CD14-positive monocyte (primary cell): Measurements from ENCODE around the gene CASS4. TPM values are rescaled to one million over a fixed set of nuclear protein-coding genes. Genes with fewer than 3 reads are reported as not detected.

ENCODE experiments used
- DNase-seq, 3 donors: peaks; one replicate each; pipeline ENCODE4 v3.0.0-alpha.2; 2011 to 2022
- H2AFZ ChIP-seq: 2 replicates; pipeline ENCODE4 v1.6.0; 2012; ENCODE audit warnings: mild to moderate bottlenecking, low read depth, low read length, inconsistent platforms; ENCODE audit not compliant: insufficient read depth, poor library complexity, severe bottlenecking
- H3K27ac ChIP-seq, 2 donors: 1 replicate in 1 of 2; 2 replicates in 1 of 2; pipeline ENCODE4 v1.5.1; 2012 to 2013; ENCODE audit warnings: low read length in 2 of 2, control low read depth in 1 of 2, inconsistent platforms in 1 of 2, low read depth in 1 of 2, mild to moderate bottlenecking in 1 of 2
- H3K27me3 ChIP-seq, 2 donors: one replicate each; pipeline versions ENCODE4 v1.6.0 to v1.6.1; 2011 to 2013; ENCODE audit warnings: low read length in 2 of 2; ENCODE audit not compliant: control insufficient read depth in 2 of 2, insufficient read depth in 2 of 2
- H3K36me3 ChIP-seq, 2 donors: replicated peaks in 1 of 2; 1 replicate in 1 of 2; 2 replicates in 1 of 2; pipeline versions ENCODE4 v1.5.1 to v1.6.1; 2012 to 2013; ENCODE audit warnings: low read length in 2 of 2, control low read depth in 1 of 2, inconsistent platforms in 1 of 2, mild to moderate bottlenecking in 1 of 2; ENCODE audit not compliant: insufficient read depth in 2 of 2, control insufficient read depth in 1 of 2
- H3K4me1 ChIP-seq, 2 donors: 1 replicate in 1 of 2; 2 replicates in 1 of 2; pipeline versions ENCODE4 v1.5.1 to v1.6.1; 2012 to 2013; ENCODE audit warnings: low read length in 2 of 2, control low read depth in 1 of 2, inconsistent platforms in 1 of 2, mild to moderate bottlenecking in 1 of 2, moderate library complexity in 1 of 2; ENCODE audit not compliant: insufficient read depth in 2 of 2, control insufficient read depth in 1 of 2
- H3K4me2 ChIP-seq: replicated peaks from 2 replicates; pipeline ENCODE3; 2012; ENCODE audit warnings: low read length, moderate library complexity, mild to moderate bottlenecking; ENCODE audit not compliant: poor library complexity, severe bottlenecking; ENCODE audit errors: extremely low read depth
- H3K4me3 ChIP-seq, 3 experiments: fragments of 200-600 bp in 1 of 3; sonication (generic) in 1 of 3; replicated peaks in 1 of 3; 1 replicate in 2 of 3; 2 replicates in 1 of 3; pipeline ENCODE4 v1.5.1; 2011 to 2013; ENCODE audit warnings: low read length in 3 of 3, mild to moderate bottlenecking in 3 of 3, control low read depth in 2 of 3, low read depth in 2 of 3, inconsistent platforms in 1 of 3, moderate library complexity in 1 of 3
- H3K79me2 ChIP-seq: 2 replicates; pipeline ENCODE4 v1.6.0; 2012; ENCODE audit warnings: mild to moderate bottlenecking, control low read depth, inconsistent platforms, low read length, moderate library complexity; ENCODE audit not compliant: insufficient read depth
- H3K9ac ChIP-seq: 2 replicates; pipeline ENCODE4 v1.6.0; 2017; ENCODE audit warnings: low read length, mild to moderate bottlenecking; ENCODE audit not compliant: insufficient read depth, poor library complexity, severe bottlenecking
- H3K9me3 ChIP-seq, 2 donors: replicated peaks in 1 of 2; 1 replicate in 1 of 2; 2 replicates in 1 of 2; pipeline versions ENCODE4 v1.5.1 to v1.6.1; 2012 to 2013; ENCODE audit warnings: low read length in 2 of 2, control low read depth in 1 of 2; ENCODE audit not compliant: control insufficient read depth in 1 of 2, insufficient read depth in 1 of 2
- H4K20me1 ChIP-seq: 2 replicates; pipeline ENCODE4 v1.6.0; 2012; ENCODE audit warnings: mild to moderate bottlenecking, low read length, control low read depth, moderate library complexity; ENCODE audit not compliant: insufficient read depth
- H3K27ac Mint-ChIP-seq, 7 donors: one replicate each; pipeline ENCODE4 v1.8.0; 2020; ENCODE audit warnings: mild to moderate bottlenecking in 7 of 7, mixed read lengths in 7 of 7, moderate library complexity in 6 of 7, inconsistent platforms in 2 of 7
- H3K27me3 Mint-ChIP-seq, 3 donors: one replicate each; pipeline ENCODE4 v1.8.0; 2021 to 2022; ENCODE audit warnings: low read depth in 3 of 3, mild to moderate bottlenecking in 3 of 3, mixed read lengths in 3 of 3, moderate library complexity in 3 of 3, inconsistent platforms in 1 of 3
- H3K36me3 Mint-ChIP-seq, 2 donors: one replicate each; pipeline ENCODE4 v1.8.0; 2020; ENCODE audit warnings: mixed read lengths in 2 of 2, inconsistent platforms in 1 of 2, mild to moderate bottlenecking in 1 of 2
- H3K4me1 Mint-ChIP-seq: one replicate; pipeline ENCODE4 v1.8.0; 2020; ENCODE audit warnings: mild to moderate bottlenecking, mixed read lengths
- H3K4me3 Mint-ChIP-seq, 2 donors: one replicate each; pipeline ENCODE4 v1.8.0; 2020; ENCODE audit warnings: mild to moderate bottlenecking in 2 of 2, mixed read lengths in 2 of 2, moderate library complexity in 1 of 2
- H3K9me3 Mint-ChIP-seq, 7 donors: one replicate each; pipeline ENCODE4 v1.8.0; 2020 to 2022; ENCODE audit warnings: mixed read lengths in 7 of 7, mild to moderate bottlenecking in 6 of 7, moderate library complexity in 6 of 7, inconsistent platforms in 2 of 7
- WGBS: methylation state at CpG from one replicate; pipeline ENCODE4 v1.1.5; 2013; ENCODE audit warnings: missing lambda C conversion rate; ENCODE audit not compliant: insufficient coverage; 5-methylcytosine and 5-hydroxymethylcytosine counted together
- intact Hi-C, 2 donors: fragments of 100-400 bp; cut with micrococcal nuclease; formaldehyde crosslinking; loops; one replicate each; pipeline versions ENCODE4 v1.15.0 to v1.15.1; 2023
- polyA minus RNA-seq: library from RNA; depleted of rRNA, polyadenylated mRNA; stranded (reverse); fragments of >200 nt; gene quantifications from 2 replicates; pipeline ENCODE4 v1.2.3, GENCODE V29; 2012
- polyA plus RNA-seq, 3 donors: library from polyadenylated mRNA; depleted of rRNA in 1 of 3; unstranded in 2 of 3; stranded (reverse) in 1 of 3; fragments of 300-500 nt in 2 of 3; fragments of >200 nt in 1 of 3; fragmentation: Illumina TruSeq in 2 of 3; gene quantifications; 1 replicate in 2 of 3; 2 replicates in 1 of 3; pipeline ENCODE4 v1.2.3, GENCODE V29; 2012 to 2021
- total RNA-seq, 12 experiments: library from RNA in 1 of 12; stranded (reverse) in 1 of 12; fragments of 120-200 nt in 1 of 12; gene quantifications; one replicate each; pipeline ENCODE4 v1.2.4 and lab custom pipeline; 2013 to 2026; ENCODE audit warnings: mixed read lengths in 6 of 12, inconsistent platforms in 1 of 12
- TF ChIP-seq, protein P1 (sequence below): fragments of 200-600 bp; IDR thresholded peaks from one replicate; pipeline ENCODE4 v1.8.0; 2022; ENCODE audit warnings: antibody characterized with exemption, mild to moderate bottlenecking

CASS4 gene, protein sequence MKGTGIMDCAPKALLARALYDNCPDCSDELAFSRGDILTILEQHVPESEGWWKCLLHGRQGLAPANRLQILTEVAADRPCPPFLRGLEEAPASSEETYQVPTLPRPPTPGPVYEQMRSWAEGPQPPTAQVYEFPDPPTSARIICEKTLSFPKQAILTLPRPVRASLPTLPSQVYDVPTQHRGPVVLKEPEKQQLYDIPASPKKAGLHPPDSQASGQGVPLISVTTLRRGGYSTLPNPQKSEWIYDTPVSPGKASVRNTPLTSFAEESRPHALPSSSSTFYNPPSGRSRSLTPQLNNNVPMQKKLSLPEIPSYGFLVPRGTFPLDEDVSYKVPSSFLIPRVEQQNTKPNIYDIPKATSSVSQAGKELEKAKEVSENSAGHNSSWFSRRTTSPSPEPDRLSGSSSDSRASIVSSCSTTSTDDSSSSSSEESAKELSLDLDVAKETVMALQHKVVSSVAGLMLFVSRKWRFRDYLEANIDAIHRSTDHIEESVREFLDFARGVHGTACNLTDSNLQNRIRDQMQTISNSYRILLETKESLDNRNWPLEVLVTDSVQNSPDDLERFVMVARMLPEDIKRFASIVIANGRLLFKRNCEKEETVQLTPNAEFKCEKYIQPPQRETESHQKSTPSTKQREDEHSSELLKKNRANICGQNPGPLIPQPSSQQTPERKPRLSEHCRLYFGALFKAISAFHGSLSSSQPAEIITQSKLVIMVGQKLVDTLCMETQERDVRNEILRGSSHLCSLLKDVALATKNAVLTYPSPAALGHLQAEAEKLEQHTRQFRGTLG
- 8.7 TPM for total RNA-seq (2013)
- 1 to 10 TPM; 1.9 to 7.4 (median 6.1) TPM for polyA plus RNA-seq
- polyA minus RNA-seq = 6.4 and 7.8 TPM in 2 replicates
- 0.64 to 39.4 (median 8.1) reads per million in 11 experiments for total RNA-seq (lab: John Stamatoyannopoulos, UW)

DNA sequence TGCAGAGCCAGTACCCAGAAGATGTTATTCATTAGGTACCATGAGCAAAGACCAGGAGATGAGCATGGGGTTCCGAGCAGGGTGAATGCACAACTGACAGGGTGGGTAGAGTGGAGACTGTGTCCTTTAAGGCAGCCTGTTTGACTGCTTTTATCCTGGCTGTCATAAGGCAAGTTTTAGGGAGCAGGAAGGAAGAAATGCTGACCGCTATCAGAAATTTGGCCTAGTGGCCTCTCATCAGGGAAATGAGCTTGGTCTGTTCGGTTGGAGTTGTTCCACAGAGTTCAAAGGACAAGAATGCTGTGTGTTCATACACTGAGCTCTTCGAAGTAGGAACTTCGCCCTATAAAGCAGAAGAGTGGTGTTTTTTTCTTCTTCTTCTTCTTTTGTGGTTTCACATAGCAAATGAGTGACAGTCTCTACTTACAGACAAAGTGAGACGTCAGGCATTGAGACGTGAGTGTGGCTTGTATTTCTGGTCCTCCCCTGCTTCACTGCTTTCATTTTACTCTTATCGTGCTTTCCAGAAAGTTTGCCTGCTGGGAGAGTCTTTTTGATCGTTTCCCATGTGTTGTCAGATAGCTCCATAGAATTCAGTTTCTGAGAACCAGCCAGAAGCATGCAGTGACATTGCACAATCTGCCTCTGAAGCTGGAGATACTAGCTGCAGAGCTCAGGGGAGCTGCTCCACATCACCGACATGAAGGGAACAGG, at the start of gene CASS4:
CASS4 (plus strand) TSS at position 502 of the 714 bp plus-strand sequence; CDS start at position 701, 199 bp downstream.
- peak within 1 kb of the TSS; percentile 41 for H3K9ac ChIP-seq
- DNase-seq = peak; percentile 72 to 85 (median 76)

More for the DNA sequence above, at the start of gene CASS4:
- H3K27me3 ChIP-seq = no peaks in the 10 kb centered on the region
- Mint-ChIP-seq H3K9me3 (peaks cover 0 to 4% (median 0%) of the 10 kb centered on the region in 7 donors), H3K36me3 (peaks cover 21 to 35% of the 10 kb centered on the region in 2 donors), H3K4me1 (peaks cover 57% of the 10 kb centered on the region), H3K4me3 (peak within 1 kb of the TSS; percentile 83 to 90), H3K27me3 (peaks cover 0 to 4% (median 0%) of the 10 kb centered on the region in 3 donors), H3K27ac (peak within 1 kb of the TSS; percentile 96 to 99 (median 98))
- H2AFZ ChIP-seq = peak within 1 kb of the TSS; percentile 56
- intact Hi-C loops = no loop called here
- H3K36me3 ChIP-seq = peaks cover 10 to 14% of the 10 kb centered on the region in 2 donors
- peak within 1 kb of the TSS; percentile 81 for H3K4me2 ChIP-seq
- H4K20me1 ChIP-seq = no peaks in the 10 kb centered on the region
- peaks cover 25% of the 10 kb centered on the region for H3K79me2 ChIP-seq
- TF ChIP-seq, protein P1, sequence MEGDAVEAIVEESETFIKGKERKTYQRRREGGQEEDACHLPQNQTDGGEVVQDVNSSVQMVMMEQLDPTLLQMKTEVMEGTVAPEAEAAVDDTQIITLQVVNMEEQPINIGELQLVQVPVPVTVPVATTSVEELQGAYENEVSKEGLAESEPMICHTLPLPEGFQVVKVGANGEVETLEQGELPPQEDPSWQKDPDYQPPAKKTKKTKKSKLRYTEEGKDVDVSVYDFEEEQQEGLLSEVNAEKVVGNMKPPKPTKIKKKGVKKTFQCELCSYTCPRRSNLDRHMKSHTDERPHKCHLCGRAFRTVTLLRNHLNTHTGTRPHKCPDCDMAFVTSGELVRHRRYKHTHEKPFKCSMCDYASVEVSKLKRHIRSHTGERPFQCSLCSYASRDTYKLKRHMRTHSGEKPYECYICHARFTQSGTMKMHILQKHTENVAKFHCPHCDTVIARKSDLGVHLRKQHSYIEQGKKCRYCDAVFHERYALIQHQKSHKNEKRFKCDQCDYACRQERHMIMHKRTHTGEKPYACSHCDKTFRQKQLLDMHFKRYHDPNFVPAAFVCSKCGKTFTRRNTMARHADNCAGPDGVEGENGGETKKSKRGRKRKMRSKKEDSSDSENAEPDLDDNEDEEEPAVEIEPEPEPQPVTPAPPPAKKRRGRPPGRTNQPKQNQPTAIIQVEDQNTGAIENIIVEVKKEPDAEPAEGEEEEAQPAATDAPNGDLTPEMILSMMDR = no peak
- peaks cover 0 to 4% of the 10 kb centered on the region in 2 donors for H3K9me3 ChIP-seq
- 5% methylated on average over 5 of the region's 10 CpGs for whole genome bisulfite sequencing
- peaks cover 51 to 58% of the 10 kb centered on the region in 2 donors for H3K4me1 ChIP-seq
- peak within 1 kb of the TSS; percentile 48 to 80 (median 76) for H3K4me3 ChIP-seq
- H3K27ac ChIP-seq = peak within 1 kb of the TSS; percentile 79 to 94
